ENCODE results near the gene SH3TC1. TPM values are rescaled to one million over a fixed set of nuclear protein-coding genes. Genes with fewer than 3 reads are reported as not detected.

SH3TC1 gene
- total RNA-seq, 1 experiment from 2014 or later = 7.4 TPM

DNA sequence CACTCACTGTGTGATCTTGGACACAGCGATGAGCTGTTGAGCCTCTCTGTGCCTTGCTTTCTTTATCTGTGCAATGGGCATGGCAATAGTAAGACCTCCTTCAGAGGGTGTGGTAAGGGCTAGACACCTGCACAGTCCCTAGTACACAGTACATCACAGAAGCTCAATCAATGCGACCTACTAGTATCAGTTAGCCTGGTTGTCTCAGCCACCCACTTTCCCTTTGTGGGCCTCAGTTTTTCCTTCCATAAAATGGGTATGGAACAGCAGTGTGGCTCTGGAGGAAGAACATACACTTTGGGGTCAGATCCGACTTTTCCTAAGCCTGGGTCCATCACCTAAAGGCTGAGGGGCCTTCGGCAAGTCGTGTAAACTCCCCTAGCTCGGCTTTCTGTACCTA, 67.0 kb downstream of the SH3TC1 start:
- no peaks in the 10 kb centered on the region for H3K9me3 ChIP-seq
- DNase-seq = no peak
- no peaks in the 10 kb centered on the region for H3K27me3 ChIP-seq
- no peaks in the 10 kb centered on the region for H3K36me3 ChIP-seq
- no peak overlapping the region for H3K4me3 ChIP-seq

DNA sequence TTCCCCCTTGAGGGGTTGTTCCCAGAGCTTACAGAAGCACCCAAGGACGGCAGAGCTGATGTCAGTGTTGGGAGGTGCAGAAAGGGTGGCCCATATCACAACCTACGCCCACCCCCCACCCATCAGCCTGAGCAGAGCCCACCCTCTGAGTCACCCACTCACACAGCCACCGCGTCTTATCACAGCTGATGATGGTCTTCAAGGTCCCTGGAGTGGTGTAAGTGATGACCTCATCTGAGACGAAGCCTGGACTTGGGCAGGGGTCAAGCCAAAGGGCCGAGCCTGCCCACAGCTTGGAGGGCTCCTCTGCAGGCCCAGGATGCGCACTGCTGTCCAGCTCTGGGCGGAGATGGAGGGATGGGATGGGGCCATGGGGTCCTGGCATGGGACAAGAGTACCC, 67.4 kb downstream of the SH3TC1 start:
- H3K9me3 ChIP-seq = no peaks in the 10 kb centered on the region
- H3K36me3 ChIP-seq = no peaks in the 10 kb centered on the region
- H3K27me3 ChIP-seq = no peaks in the 10 kb centered on the region
- DNase-seq = no peak
- H3K4me3 ChIP-seq = no peak overlapping the region

DNA sequence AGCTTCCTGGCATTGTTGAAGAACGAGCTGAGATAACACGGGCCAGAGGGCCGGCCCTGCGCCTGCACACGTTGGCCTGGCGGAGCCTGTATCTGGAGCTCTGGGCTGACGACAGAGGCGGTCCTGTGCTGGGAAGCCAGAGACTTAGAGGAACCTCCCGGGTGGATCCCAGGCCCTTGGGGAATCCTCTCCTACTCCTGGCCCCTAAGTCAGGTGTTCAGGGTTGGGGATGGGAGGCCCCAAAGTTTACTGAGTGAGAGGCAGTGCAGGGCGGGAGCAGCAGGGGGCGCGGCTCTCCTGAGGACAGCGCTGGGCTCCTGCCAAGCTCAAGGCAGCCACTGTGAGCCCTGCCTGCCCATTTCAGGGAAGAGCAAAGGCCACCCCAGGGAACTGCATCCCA, 68.0 kb downstream of the SH3TC1 start:
- Histone ChIP-seq H3K9me3 (no peaks in the 10 kb centered on the region), H3K36me3 (no peaks in the 10 kb centered on the region), H3K27me3 (no peaks in the 10 kb centered on the region), H3K4me3 (no peak overlapping the region)
- no peak for DNase-seq

DNA sequence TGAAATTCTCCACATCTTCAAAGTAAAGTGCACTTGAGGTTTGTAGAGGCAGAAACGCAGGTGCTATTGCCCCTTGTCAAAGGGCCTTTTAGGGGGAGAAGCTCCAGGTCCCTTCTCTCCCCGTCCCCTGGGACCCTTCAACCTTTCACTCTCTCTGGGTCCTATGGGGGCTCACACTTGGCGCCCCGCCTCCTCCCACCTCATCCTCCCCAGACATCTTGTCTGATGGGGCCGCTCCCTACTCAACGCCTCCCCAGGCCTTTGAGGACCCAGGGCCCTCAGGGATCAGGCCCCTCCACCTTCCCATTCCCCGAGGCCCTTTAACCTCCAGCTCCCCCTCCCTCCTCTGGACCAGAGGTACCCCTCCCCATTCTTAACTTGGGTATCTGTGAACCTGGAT, 69.1 kb downstream of the SH3TC1 start:
- H3K9me3 ChIP-seq = no peaks in the 10 kb centered on the region
- no peaks in the 10 kb centered on the region for H3K27me3 ChIP-seq
- DNase-seq = no peak
- no peak overlapping the region for H3K4me3 ChIP-seq
- no peaks in the 10 kb centered on the region for H3K36me3 ChIP-seq

DNA sequence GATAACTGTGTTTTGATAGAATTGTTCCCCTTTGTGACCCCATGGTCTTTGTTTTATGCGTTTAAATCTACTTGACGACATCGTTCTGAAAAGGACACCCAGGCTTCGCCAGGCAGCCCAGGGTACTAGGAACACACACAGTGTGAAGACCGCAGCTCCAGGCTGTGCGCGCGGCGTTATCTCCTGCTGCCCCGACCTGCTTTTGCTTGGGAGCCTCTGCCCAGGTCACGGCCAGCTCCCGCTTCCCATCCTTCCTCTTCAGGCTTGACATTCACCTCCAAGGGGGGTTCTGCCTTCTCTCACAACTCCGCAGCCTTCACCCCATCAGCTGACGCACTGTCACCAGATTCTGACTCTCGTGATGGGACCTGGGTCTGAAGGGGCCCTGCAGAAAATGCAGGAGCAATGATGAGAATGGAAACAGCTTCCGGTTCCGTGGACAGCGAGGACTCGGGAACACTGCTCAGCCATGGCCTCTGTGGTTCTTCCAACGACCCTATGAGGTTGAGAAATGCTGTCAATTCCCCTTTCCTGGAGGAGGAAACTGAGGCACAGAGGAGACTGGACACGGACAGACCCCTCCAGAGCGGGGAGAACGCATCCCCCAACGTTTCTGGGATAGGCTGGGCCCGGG, 69.9 kb downstream of the SH3TC1 start:
- no peak for DNase-seq
- H3K9me3 ChIP-seq = no peaks in the 10 kb centered on the region
- no peaks in the 10 kb centered on the region for H3K36me3 ChIP-seq
- H3K4me3 ChIP-seq = no peak overlapping the region
- no peaks in the 10 kb centered on the region for H3K27me3 ChIP-seq

DNA sequence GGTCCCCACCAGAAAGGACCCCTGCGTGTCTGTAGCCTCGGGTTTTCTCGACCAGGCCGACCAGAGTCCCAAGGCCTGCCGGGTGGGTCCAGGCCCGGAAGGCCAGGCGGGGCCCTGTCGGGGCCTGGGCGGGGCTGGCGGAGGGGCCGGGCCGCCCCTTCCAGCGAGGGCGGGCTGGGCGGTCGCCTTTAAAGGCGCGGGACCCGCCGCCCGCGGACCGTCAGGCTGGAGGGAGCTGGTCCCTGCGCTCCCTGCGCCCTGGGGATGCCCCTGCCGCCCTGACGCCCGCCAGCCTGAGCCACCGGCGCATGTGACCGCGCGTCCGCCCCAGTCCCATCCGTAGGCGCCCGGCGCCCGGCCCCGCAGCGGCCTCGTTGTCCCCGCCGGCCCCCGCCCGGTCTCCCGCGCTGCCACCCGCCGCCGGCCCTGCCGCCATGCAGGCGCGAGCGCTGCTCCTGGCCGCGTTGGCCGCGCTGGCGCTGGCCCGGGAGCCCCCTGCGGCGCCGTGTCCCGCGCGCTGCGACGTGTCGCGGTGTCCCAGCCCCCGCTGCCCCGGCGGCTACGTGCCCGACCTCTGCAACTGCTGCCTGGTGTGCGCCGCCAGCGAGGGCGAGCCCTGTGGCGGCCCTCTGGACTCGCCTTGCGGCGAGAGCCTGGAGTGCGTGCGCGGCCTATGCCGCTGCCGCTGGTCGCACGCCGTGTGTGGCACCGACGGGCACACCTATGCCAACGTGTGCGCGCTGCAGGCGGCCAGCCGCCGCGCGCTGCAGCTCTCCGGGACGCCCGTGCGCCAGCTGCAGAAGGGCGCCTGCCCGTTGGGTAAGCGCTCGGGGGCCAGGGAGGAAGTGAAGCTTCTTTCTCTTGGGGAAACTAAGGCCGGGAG, 70.7 kb downstream of the SH3TC1 start, which contains the start of gene HTRA3:
TSS of gene HTRA3 (plus strand) at position 220 of the 883 bp plus-strand sequence. CDS start at position 435, 215 bp downstream.
- Histone ChIP-seq H3K36me3 (no peaks in the 10 kb centered on the region), H3K4me3 (no peak within 1 kb of the TSS), H3K9me3 (no peaks in the 10 kb centered on the region), H3K27me3 (no peaks in the 10 kb centered on the region)
- no peak for DNase-seq

DNA sequence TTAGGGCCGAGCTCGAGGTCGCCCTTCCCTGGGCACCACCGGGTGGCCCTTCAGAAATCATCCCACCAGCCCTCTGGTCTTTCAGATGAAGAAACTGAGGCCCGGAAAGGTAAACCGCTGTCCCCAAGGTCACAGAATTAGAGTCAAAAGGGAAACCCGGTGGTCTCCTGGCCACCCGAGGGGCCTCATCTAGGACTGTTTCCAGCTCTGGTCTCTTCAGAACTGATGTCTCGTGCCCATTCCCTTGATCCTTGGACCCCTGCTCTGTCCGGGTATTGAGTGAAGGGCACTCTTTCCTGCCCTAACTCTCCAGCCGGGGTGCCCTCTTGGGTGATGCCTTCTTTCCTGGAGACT, 71.3 kb downstream of the SH3TC1 start:
- Histone ChIP-seq H3K36me3 (no peaks in the 10 kb centered on the region), H3K9me3 (no peaks in the 10 kb centered on the region), H3K4me3 (no peak overlapping the region), H3K27me3 (no peaks in the 10 kb centered on the region)
- DNase-seq = no peak

DNA sequence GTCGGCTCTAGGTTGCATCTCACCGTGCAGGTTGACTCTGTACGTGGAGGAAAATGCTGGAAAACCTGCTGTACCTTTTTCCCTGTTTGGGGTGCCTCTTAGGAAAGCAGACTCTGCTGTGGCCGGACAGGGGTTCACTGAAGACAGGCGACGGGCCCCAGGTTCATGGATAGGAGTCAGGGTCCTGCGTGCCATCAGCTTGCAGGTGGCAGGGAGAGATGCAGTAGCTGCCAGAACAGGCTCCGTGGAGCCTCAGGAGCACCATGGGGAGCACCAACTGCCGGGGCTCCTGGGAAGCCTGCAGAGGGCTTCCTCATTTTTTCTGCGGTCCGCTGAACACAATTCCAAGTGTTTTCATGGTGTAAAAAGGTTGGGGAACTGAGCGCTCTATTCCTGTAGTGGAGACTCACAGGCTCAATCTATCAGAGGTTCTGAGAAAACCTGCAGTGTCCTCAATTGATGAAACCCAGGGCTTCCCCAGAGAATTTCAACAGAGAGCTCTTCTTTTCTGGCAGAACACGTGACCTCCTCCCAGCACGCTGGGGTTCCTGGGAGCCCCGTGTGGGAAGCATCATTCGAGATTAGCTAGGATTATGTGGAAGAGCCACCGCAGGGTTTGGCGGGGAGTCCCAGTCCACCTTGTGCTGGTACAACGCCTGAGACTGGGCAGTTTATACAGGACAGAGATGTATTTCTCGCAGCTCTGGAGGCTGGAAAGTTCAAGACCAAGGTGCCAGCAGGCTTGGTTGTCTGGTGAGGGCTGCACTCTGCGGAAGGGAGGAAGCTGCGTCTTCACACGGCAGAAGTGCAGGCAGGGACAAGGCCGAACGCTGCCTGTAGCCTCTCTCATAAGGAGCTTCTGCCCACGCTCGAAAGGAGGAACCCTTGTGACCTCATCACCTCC, 72.1 kb downstream of the SH3TC1 start:
- no peaks in the 10 kb centered on the region for H3K27me3 ChIP-seq
- H3K36me3 ChIP-seq = no peaks in the 10 kb centered on the region
- H3K9me3 ChIP-seq = no peaks in the 10 kb centered on the region
- DNase-seq = no peak
- no peak overlapping the region for H3K4me3 ChIP-seq

DNA sequence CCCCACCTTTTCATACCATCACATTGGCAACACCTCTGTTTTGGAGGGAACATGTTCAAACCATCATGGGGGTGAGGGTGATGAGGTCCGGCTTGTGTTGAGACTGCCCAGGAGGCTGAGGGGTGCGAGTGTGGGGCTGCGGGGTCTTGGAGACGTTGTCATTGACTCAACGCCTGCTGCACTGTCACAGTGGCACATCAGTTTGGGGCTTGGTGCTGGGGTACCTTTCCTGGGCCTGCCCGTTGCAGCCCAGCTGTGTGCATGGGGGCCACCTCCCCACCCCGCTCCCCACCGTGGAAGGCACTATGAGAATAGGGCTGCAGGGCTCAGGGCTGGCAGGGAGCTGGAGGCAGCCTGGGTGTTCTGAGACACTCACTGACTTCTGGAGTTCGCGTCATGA, 72.7 kb downstream of the SH3TC1 start:
- H3K36me3 ChIP-seq = no peaks in the 10 kb centered on the region

DNA sequence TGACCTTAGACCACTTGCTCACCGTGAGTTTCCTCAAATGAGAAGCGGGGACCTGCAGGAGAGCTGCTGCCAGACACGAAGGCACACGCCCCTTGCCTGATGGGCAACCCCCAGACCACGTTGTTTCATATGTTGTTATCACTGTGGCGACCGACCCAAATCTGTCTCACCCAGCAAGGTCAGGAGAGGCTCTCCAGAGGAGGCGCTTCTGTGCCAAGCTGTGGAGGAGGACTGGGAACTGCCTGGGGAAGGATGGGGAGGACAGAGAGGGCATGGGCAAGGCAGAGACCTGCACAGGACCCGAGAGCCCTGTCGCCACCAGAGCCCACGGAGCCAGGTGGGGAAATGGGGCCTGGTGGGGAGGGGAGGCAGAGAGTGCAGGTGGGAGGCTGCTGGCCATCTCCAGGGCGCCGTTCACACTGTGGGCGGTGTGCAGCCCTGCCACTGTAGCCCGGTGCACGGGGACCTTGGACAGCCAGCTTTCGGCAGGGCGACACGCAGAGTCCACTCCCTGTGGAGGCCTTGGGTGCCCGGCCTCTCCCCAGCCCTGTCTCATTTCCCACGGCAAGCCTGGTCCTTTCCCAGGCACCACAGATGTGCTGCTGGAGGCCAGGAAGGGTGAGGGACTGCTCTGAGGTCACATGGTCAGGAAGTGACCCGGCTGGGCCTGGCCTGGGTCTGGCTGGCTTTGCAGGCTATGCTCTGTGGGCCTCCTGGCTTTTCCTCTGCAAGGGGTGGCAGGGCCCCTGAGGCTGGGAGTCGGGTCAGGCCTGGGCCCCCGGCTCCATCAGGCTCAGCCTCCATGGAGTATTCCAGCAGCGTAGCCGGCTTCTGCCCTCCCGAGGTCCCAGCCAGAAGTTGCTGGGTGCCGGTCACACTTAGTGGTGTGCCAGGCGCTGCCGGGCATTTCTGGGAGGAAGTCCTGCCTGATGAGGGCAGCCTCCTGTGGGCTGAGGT, 73.7 kb downstream of the SH3TC1 start:
- no peak for DNase-seq
- no peaks in the 10 kb centered on the region for H3K36me3 ChIP-seq

More for the DNA sequence above, 72.7 kb downstream of the SH3TC1 start:
- no peak overlapping the region for H3K4me3 ChIP-seq
- H3K27me3 ChIP-seq = no peaks in the 10 kb centered on the region
- no peak for DNase-seq
- H3K9me3 ChIP-seq = no peaks in the 10 kb centered on the region

DNA sequence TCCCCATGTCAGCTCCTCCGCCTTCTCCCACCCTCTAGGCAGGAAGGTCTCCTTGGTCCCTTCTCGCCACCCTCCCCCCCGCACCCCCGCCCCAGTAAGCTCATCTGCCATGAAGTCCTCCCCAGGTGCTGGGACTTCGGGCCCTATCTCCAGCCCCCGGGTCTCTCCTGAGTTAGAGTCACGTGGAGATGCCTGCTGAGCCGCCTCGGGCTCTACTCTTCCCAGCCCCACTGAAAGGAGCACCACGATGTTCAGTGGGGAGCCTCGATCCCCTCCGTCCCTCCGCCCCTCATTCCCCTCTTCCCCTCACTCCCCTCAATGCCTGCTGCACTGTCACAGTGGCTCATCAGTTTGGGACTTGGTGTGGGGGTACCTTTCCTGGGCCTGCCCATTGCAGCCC, 74.4 kb downstream of the SH3TC1 start:
- Histone ChIP-seq H3K36me3 (no peaks in the 10 kb centered on the region), H3K27me3 (no peaks in the 10 kb centered on the region), H3K9me3 (no peaks in the 10 kb centered on the region), H3K4me3 (no peak overlapping the region)
- no peak for DNase-seq

More for the DNA sequence above, 73.7 kb downstream of the SH3TC1 start:
- H3K4me3 ChIP-seq = no peak overlapping the region
- no peaks in the 10 kb centered on the region for H3K27me3 ChIP-seq
- H3K9me3 ChIP-seq = no peaks in the 10 kb centered on the region

DNA sequence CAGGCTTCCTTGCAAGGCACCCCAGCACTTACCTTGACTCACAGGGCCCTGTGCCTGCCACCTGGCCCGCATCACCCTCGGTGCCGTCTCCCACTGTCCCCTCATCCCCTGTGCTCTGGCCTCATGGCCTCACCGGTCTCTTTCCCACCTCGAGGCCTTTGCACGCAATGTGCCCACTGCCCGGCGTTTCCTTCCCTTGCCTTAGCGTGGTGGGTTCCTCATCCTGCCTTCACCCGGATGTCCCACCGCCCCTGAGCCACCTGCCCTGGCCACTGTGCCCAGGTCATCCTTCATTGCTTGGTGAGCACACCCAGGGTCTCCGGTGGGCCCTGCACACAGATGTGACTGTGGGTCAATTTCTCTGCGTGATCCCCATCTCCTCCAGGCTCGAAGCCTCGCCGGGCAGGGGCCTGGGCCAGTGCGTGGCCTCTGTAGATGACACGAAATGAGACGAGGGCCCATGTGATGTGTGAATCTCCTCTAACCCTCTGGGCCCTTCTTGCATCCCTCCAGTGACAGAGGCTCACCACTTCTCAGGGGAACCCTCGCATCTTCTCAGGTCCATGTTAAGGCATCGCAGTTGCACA, 75.1 kb downstream of the SH3TC1 start:
- DNase-seq = no peak
- no peaks in the 10 kb centered on the region for H3K36me3 ChIP-seq
- H3K9me3 ChIP-seq = no peaks in the 10 kb centered on the region
- H3K4me3 ChIP-seq = no peak overlapping the region
- no peaks in the 10 kb centered on the region for H3K27me3 ChIP-seq

DNA sequence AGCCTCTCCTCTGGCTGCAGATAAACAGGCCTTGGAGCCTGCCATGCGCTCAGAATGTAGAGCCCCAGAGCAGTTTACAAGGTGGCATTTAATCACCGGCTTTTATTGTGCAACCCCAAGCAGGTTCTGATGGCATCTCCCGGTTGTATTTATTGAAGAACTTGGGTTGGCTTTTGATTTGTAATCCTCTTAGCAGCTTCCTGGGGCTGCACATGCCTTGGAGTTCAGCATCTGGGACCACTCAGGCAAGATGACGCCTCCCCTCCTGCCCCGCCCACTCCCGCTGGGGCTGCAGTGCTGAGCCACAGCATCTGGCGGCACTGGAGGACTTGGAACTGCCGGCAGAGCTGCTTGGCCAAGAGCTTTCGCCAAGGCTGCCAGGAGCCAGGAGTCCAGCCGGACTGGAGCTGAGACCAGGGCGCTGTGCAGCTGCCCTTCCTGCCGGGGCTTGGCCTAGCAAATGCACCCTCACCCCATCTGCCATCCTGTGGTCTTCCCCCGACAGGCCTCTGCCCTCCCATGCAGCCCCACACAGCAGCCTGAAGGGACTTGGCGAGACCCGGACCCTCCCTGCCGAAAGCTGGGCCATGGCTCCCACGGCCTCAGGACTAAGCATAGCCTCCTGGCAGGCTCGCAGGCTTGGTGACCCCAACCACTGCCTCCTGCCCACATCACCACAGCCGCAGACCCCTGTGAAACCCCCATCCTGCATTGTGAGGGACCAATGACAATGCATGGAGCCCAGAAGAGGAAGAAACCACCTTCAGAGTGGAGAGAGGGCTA, 75.9 kb downstream of the SH3TC1 start:
- Histone ChIP-seq H3K36me3 (no peaks in the 10 kb centered on the region), H3K27me3 (no peaks in the 10 kb centered on the region), H3K9me3 (no peaks in the 10 kb centered on the region), H3K4me3 (no peak overlapping the region)
- DNase-seq = peak; percentile 92

DNA sequence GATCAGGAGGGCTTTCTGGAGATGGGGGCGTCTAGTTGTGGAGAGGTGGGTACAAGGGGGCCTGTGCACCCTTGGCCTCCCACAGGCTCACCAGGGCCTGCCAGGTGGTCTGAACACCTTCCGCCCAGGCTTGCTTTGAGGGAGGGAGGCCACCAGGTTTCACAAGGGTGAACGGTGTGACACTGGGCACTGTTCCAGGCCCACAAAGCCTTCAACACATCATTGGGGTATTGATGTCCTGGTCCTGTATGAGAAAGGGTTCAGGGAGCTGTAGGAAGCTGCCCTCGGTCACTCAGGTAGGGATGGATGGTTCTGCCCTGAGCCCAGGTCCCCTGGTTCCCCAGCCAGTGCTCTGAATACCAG, 76.4 kb downstream of the SH3TC1 start:
- H3K9me3 ChIP-seq = no peaks in the 10 kb centered on the region
- no peak for DNase-seq
- H3K4me3 ChIP-seq = no peak overlapping the region
- no peaks in the 10 kb centered on the region for H3K36me3 ChIP-seq
- no peaks in the 10 kb centered on the region for H3K27me3 ChIP-seq

Measured in MG63 (cell line).